Prostate gland (tissue), 2 donors: Measurements from ENCODE around the gene HOXD13. TPM values are rescaled to one million over a fixed set of nuclear protein-coding genes. Genes with fewer than 3 reads are reported as not detected.

Experiments
- DNase-seq: peaks from one replicate; pipeline ENCODE4 v3.0.0-alpha.2; 2019; ENCODE audit warnings: low spot score
- H3K27ac ChIP-seq, 2 donors: fragments of 200-600 bp; sonication (generic); 2 replicates each; pipeline ENCODE4 v1.5.1; 2017 to 2019
- H3K27me3 ChIP-seq: fragments of 200-600 bp; sonication (generic); replicated peaks from 2 replicates; pipeline ENCODE4 v1.5.1; 2019; ENCODE audit not compliant: insufficient read depth
- H3K36me3 ChIP-seq, 2 donors: fragments of 200-600 bp; sonication (generic); 1 replicate in 1 of 2; 2 replicates in 1 of 2; pipeline versions ENCODE4 v1.5.1 to v1.8.1; 2017 to 2019
- H3K4me1 ChIP-seq: fragments of 200-600 bp; sonication (generic); replicated peaks from 2 replicates; pipeline ENCODE4 v1.5.1; 2019
- H3K4me3 ChIP-seq, 2 donors: fragments of 200-600 bp; sonication (generic); 2 replicates each; pipeline ENCODE4 v1.5.1; 2017 to 2019
- H3K9me3 ChIP-seq: fragments of 200-600 bp; sonication (generic); 2 replicates; pipeline ENCODE4 v1.5.1; 2017
- CTCF ChIP-seq, 4 experiments: fragments of 200-600 bp in 2 of 4; fragments of 450-650 bp in 2 of 4; sonication (generic) in 2 of 4; IDR thresholded peaks; 1 replicate in 3 of 4; 2 replicates in 1 of 4; pipeline ENCODE4 v1.5.1; 2016 to 2019; ENCODE audit warnings: antibody characterized with exemption in 4 of 4, mild to moderate bottlenecking in 2 of 4, moderate library complexity in 2 of 4
- POLR2A ChIP-seq: fragments of 450-650 bp; IDR thresholded peaks from one replicate; pipeline ENCODE4 v1.6.1; 2016; ENCODE audit warnings: antibody characterized with exemption, mild to moderate bottlenecking
- POLR2AphosphoS5 ChIP-seq: sonication (generic); formaldehyde crosslinking; IDR thresholded peaks from one replicate; pipeline ENCODE4 v1.6.1; 2017; ENCODE audit warnings: antibody characterized with exemption
- WGBS: methylation state at CpG from one replicate; pipeline ENCODE4 v1.1.5; 2018; 5-methylcytosine and 5-hydroxymethylcytosine counted together
- intact Hi-C: fragments of 100-400 bp; cut with DNase I; formaldehyde crosslinking; loops from one replicate; pipeline ENCODE4 v1.14.2; 2022
- total RNA-seq, 2 donors: library from RNA; depleted of rRNA; stranded (reverse); fragments of >200 nt; gene quantifications; one replicate each; pipeline ENCODE4 v1.1.0, GENCODE V29; 2016

HOXD13 gene
- total RNA-seq, 2 donors from 2014 or later: 10.6 to 11.8 TPM

- H3K27me3 ChIP-seq: peaks cover 30% of the 10 kb centered on the region
- H3K9me3 ChIP-seq: no peaks in the 10 kb centered on the region
- H3K4me1 ChIP-seq: no peaks in the 10 kb centered on the region
- peak within 1 kb of the TSS; percentile 77 to 82 for H3K27ac ChIP-seq
- 7% methylated on average over 27 of the region's 27 CpGs for WGBS
- intact Hi-C loops: no loop called here
- H3K4me3 ChIP-seq: peak within 1 kb of the TSS; percentile 26 to 33
- TF ChIP-seq CTCF (IDR thresholded peaks at IDR 0.05) (no peak), POLR2AphosphoS5 (peak; percentile 8), POLR2A (no peak)
- H3K36me3 ChIP-seq: no peaks in the 10 kb centered on the region
- no peak for DNase-seq
Measured at GRCh38 chr2:176083796-176084261, 8.7 kb upstream of the HOXD13 start, which contains the start of gene EVX2. TSS of gene EVX2 (minus strand) at chr2:176083962. CDS start at chr2:176083776, 186 bp downstream.

DNA sequence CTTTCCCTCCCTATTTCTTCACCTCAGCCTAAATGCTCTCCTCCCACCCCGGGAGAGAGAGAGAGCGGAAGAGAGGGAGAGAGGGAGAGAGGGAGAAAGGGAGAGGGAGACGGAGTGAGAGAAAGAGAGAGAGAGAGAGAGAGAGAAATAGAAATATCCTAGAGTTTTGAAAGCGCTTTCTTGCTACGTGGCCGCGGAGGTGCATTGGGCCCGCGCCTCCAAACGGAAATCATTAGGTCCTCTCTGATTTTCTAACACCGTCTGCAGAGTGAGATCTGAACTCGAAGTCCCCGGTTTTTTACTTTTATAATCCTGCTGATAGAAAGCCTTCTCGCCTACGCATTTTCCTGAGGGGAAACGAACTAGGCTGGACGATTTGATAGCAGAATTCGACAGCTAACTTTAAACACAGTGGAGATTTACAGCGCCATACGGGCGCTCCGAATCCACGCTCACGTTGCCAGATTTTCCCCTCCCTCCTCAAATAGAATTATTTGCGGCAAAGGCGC is 7.9 kb upstream of the HOXD13 start:
- Histone ChIP-seq H3K9me3 (no peaks in the 10 kb centered on the region), H3K4me3 (peak overlapping the region; percentile 26 to 33), H3K4me1 (no peaks in the 10 kb centered on the region), H3K27ac (peak overlapping the region; percentile 77 to 82), H3K27me3 (peaks cover 28% of the 10 kb centered on the region), H3K36me3 (no peaks in the 10 kb centered on the region)
- no peak for TF ChIP-seq CTCF (IDR thresholded peaks at IDR 0.05)
- no peak for TF ChIP-seq POLR2A
- no peak for TF ChIP-seq POLR2AphosphoS5
- intact Hi-C loops: loop anchor here (5.0 kb wide), 2 partner anchors 717 to 832 kb away; no protein-coding TSS in a partner anchor
- DNase-seq: no peak
- WGBS: 1% methylated on average over 26 of the region's 26 CpGs

DNA sequence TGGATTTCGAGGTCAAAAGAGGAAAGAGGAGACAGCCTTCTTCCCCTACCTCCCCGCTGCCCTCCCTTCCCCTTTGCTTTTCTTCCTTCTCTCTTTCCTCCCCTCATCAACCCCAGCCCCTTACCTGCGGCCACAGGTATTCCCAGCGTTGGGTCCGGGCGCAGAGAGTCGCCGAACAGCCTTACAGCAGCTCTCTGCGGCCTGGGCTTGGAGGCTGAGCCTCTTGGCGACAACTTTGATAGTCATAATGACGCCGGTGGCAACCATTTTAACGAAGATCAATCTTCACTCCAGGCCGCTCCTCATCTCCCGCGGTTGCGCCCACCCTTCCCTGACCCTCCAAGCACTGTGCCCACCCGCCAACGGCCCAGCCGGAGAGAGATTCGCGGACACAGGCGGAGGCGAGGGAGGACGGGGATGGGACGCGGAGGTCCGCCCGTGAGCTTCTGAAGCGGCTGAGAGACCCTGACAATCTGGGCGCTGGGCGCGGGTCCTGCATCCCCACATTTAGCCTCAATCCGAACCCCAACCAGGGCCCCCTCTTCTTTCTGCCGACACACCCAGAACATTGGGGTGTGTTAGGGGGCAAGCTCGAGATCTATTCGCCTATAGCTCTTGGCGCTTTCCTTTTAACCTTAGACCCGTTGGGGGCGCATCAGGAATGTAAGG is 7.3 kb upstream of the HOXD13 start:
- TF ChIP-seq POLR2A: no peak
- no peak for TF ChIP-seq CTCF (IDR thresholded peaks at IDR 0.05)
- no peak for TF ChIP-seq POLR2AphosphoS5
- Histone ChIP-seq H3K27ac (peak overlapping the region; percentile 77 to 82), H3K4me3 (peak overlapping the region; percentile 26 to 33), H3K36me3 (no peaks in the 10 kb centered on the region), H3K9me3 (no peaks in the 10 kb centered on the region), H3K4me1 (no peaks in the 10 kb centered on the region), H3K27me3 (peaks cover 27% of the 10 kb centered on the region)
- no peak for DNase-seq
- intact Hi-C loops: loop anchor here (5.0 kb wide), 2 partner anchors 718 to 833 kb away; no protein-coding TSS in a partner anchor
- WGBS: 3% methylated on average over 40 of the region's 40 CpGs

DNA sequence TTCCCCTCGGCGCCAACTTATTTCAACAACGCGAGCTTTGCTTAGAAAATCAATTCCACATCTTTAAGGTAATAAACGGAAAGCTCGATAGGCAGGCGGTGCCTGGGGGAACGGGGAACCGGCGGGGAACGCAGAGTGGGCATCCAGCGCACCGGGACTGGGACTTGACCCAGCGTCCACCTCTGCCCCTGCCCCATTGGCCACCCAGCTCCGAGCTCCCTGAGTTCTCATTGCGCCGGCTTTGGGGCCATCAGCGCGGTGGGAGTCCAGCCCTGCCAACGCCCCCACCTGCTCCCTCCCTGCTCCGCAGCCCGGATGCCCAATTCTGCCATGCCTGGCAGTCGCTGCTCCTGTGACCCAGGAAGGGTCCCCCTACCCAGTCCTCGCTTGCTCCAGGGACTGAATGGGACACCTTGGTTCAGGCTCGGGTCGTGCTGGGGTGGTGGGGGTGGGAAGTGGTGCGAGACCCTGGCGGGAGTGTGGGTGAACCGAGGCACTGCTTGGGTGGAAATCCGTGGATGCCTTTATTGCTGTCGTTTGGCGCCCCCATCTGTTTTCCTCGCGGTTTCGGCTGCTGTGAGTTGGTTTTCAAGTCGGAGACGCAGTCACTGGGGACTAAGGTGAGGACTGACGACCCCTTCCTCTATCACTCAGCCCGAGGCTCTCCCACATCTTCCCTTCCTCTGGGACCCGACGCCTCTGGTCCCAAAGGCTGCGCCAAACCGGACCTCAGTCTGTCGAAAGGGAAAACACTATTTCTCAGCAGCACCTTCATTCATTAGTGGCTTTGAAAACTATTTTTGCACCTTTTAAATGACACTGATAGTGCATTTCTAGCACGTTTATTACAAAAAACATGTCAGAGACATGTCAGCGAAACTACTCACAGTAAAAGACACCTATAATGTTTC is 6.4 kb upstream of the HOXD13 start:
- peak overlapping the region; percentile 26 to 33 for H3K4me3 ChIP-seq
- no peak for TF ChIP-seq POLR2A
- TF ChIP-seq POLR2AphosphoS5: peak; percentile 20
- peak; percentile 19 to 57 (median 44) for TF ChIP-seq CTCF (IDR thresholded peaks at IDR 0.05)
- no peaks in the 10 kb centered on the region for H3K9me3 ChIP-seq
- no peaks in the 10 kb centered on the region for H3K4me1 ChIP-seq
- no peak for DNase-seq
- no peaks in the 10 kb centered on the region for H3K36me3 ChIP-seq
- H3K27me3 ChIP-seq: peaks cover 27% of the 10 kb centered on the region
- intact Hi-C loops: loop anchor here (2.0 to 5.0 kb wide), 3 partner anchors 395 to 834 kb away; no protein-coding TSS in a partner anchor
- 5% methylated on average over 40 of the region's 46 CpGs for WGBS
- H3K27ac ChIP-seq: peak overlapping the region; percentile 77 to 82
